Transverse colon (tissue), 4 donors: ENCODE data around the gene CDK12. TPM values are rescaled to one million over a fixed set of nuclear protein-coding genes. Genes with fewer than 3 reads are reported as not detected.

Experiments
- DNase-seq: peaks from one replicate; pipeline ENCODE4 v3.0.0-alpha.2; 2019
- H3K27ac ChIP-seq, 4 donors: fragments of 200-600 bp; sonication (generic); 2 replicates each; pipeline ENCODE4 v1.5.1; 2016 to 2018; ENCODE audit warnings: inconsistent platforms in 4 of 4
- H3K27me3 ChIP-seq: fragments of 200-600 bp; sonication (generic); 2 replicates; pipeline ENCODE4 v1.5.1; 2017; ENCODE audit warnings: inconsistent platforms
- H3K36me3 ChIP-seq, 4 donors: fragments of 200-600 bp; sonication (generic); 2 replicates each; pipeline ENCODE4 v1.5.1; 2017 to 2019; ENCODE audit warnings: inconsistent platforms in 4 of 4
- H3K4me1 ChIP-seq, 4 donors: fragments of 200-600 bp; sonication (generic); 2 replicates each; pipeline ENCODE4 v1.5.1; 2017 to 2020; ENCODE audit warnings: inconsistent platforms in 4 of 4
- H3K4me3 ChIP-seq, 4 donors: fragments of 200-600 bp; sonication (generic); 1 replicate in 1 of 4; 2 replicates in 3 of 4; pipeline versions ENCODE4 v1.5.1 to v1.6.1; 2017 to 2019; ENCODE audit warnings: inconsistent platforms in 4 of 4
- H3K9me3 ChIP-seq, 2 donors: fragments of 200-600 bp; sonication (generic); 2 replicates each; pipeline ENCODE4 v1.5.1; 2017 to 2019; ENCODE audit warnings: inconsistent platforms in 2 of 2
- CTCF ChIP-seq, 5 experiments: fragments of 200-600 bp in 3 of 5; fragments of 450-650 bp in 2 of 5; sonication (generic) in 3 of 5; IDR thresholded peaks; 1 replicate in 2 of 5; 2 replicates in 3 of 5; pipeline ENCODE4 v1.5.1; 2016 to 2017; ENCODE audit warnings: antibody characterized with exemption in 5 of 5, inconsistent platforms in 3 of 5, mild to moderate bottlenecking in 2 of 5, moderate library complexity in 1 of 5
- EP300 ChIP-seq: sonication (generic); formaldehyde crosslinking; IDR thresholded peaks from one replicate; pipeline ENCODE4 v1.6.1; 2017; ENCODE audit warnings: antibody characterized with exemption, low read depth
- POLR2A ChIP-seq: fragments of 450-650 bp; IDR thresholded peaks from one replicate; pipeline ENCODE4 v1.6.1; 2016; ENCODE audit warnings: antibody characterized with exemption, mild to moderate bottlenecking, moderate library complexity
- POLR2AphosphoS5 ChIP-seq, 3 donors: sonication (generic); formaldehyde crosslinking; IDR thresholded peaks; one replicate each; pipeline ENCODE4 v1.6.1; 2016; ENCODE audit warnings: antibody characterized with exemption in 3 of 3
- WGBS, 2 donors: methylation state at CpG; one replicate each; pipeline ENCODE4 v1.1.5; 2018; ENCODE audit warnings: low coverage in 1 of 2; 5-methylcytosine and 5-hydroxymethylcytosine counted together
- in situ Hi-C, 4 donors: fragments of 200-750 bp; cut with MboI; loops; one replicate each; pipeline versions ENCODE4 v1.15.0 to v1.15.1; 2017; ENCODE audit warnings: low sequenced_read_pairs in 3 of 4, low pct_ligation_motif_present in 1 of 4, low pct_unique_long_range_greater_than_20kb in 1 of 4
- intact Hi-C: fragments of 100-400 bp; cut with DNase I; formaldehyde crosslinking; loops from one replicate; pipeline ENCODE4 v1.15.1; 2023; ENCODE audit warnings: low total_unique reads
- small RNA-seq, 4 donors: library from RNA; depleted of rRNA; stranded (forward); fragments of <200 nt; gene quantifications; one replicate each; pipeline ENCODE3, GENCODE V24; 2016
- total RNA-seq, 4 donors: library from RNA; depleted of rRNA; stranded (reverse); fragments of >200 nt; gene quantifications; one replicate each; pipeline ENCODE4 v1.1.0, GENCODE V29; 2016

The CDK12 gene
- total RNA-seq, 4 donors from 2014 or later = 31.4 to 66.5 (median 49.4) TPM

- no peaks in the 10 kb centered on the region for H3K9me3 ChIP-seq
- TF ChIP-seq CTCF (IDR thresholded peaks at IDR 0.05) = no peak
- no peak for TF ChIP-seq POLR2AphosphoS5 (IDR thresholded peaks at IDR 0.05)
- TF ChIP-seq POLR2A = no peak
- no peak for TF ChIP-seq EP300
- H3K4me1 ChIP-seq = no peaks in the 10 kb centered on the region
- no peak overlapping the region for H3K27ac ChIP-seq
- H3K36me3 ChIP-seq = no peaks in the 10 kb centered on the region
- no peaks in the 10 kb centered on the region for H3K27me3 ChIP-seq
- 86 to 100% methylated on average over 1 to 4 of the region's 4 CpGs for WGBS, 2 donors
- no peak for DNase-seq
- H3K4me3 ChIP-seq = no peak overlapping the region
- intact Hi-C loops = loop anchor here (10.0 kb wide), 1 partner anchor 73 kb away; no protein-coding TSS in a partner anchor
- in situ Hi-C loops = no loop called here
Observed at GRCh38 chr17:39581759-39582085, 120.4 kb downstream of the CDK12 start.

DNA sequence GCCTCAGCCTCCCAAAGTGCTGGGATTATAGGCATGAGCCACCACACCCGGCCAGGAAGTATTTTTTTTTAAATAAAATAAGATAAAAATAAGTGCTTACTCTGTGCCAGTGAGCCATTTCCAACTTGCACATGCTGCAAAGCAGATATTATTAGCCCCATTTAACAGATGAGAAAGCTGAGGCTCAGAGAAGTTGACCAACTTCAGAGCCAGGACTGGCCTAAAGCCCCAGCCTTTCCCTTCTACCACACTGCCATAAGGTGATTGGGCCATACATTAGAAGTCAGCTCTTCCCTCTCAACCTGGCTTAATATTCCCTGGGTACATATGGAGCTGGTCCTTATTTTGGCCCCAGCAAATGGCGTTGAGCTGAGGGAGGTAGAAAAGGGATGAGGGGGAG lies 121.4 kb downstream of the CDK12 start:
- H3K4me3 ChIP-seq = no peak overlapping the region
- in situ Hi-C loops (no loop called here), intact Hi-C loops (loop anchor here (10.0 kb wide), 1 partner anchor 72 kb away; no protein-coding TSS in a partner anchor)
- no peak for DNase-seq
- no peaks in the 10 kb centered on the region for H3K9me3 ChIP-seq
- TF ChIP-seq POLR2A (no peak), CTCF (IDR thresholded peaks at IDR 0.05) (no peak), POLR2AphosphoS5 (IDR thresholded peaks at IDR 0.05) (no peak), EP300 (no peak)
- no peak overlapping the region for H3K27ac ChIP-seq
- WGBS, 2 donors = 38% methylated on average over 2 of the region's 2 CpGs; no CpG with 5 or more reads in 1 of the 2 donors
- no peaks in the 10 kb centered on the region for H3K36me3 ChIP-seq
- peaks cover 2% of the 10 kb centered on the region for H3K27me3 ChIP-seq
- no peaks in the 10 kb centered on the region for H3K4me1 ChIP-seq

Small RNAs within 50 kb of the gene (small RNA-seq; reads per million reads assigned to genes)
- 0 reads per million in 4 donors for gene RNU6-233P

Other genes with a start within 250 kb of the CDK12 start
- not detected for gene STAC2, start 235.5 kb upstream of the CDK12 start, total RNA-seq
- gene FBXL20, start 59.9 kb upstream of the CDK12 start, total RNA-seq = 10 to 100 TPM; 13.8 to 49.4 (median 23.1) TPM
- gene MED1, start 10.2 kb upstream of the CDK12 start, total RNA-seq = 10 to 100 TPM in 3 of 4 donors, 1 to 10 TPM in 1; 4.8 to 20.9 (median 18.7) TPM
- gene NEUROD2, start 146.4 kb downstream of the CDK12 start, total RNA-seq = not detected
- 100 to 1,000 TPM; 125 to 509 (median 223) TPM for gene PPP1R1B, start 165.5 kb downstream of the CDK12 start, total RNA-seq
- 100 to 1,000 TPM in 1 of 4 donors, 10 to 100 TPM in 3; 63.5 to 193 (median 73.2) TPM for gene STARD3, start 175.7 kb downstream of the CDK12 start, total RNA-seq
- gene TCAP, start 203.9 kb downstream of the CDK12 start, total RNA-seq = 1 to 10 TPM in 1 of 4 donors, under 1 TPM in 1, not detected in 2; 0.64 to 1.9 TPM
- 10 to 100 TPM in 1 of 4 donors, 1 to 10 TPM in 2, under 1 TPM in 1; 0.80 to 48.3 (median 1.3) TPM for gene PNMT, start 207.0 kb downstream of the CDK12 start, total RNA-seq
- gene PGAP3, start 226.6 kb downstream of the CDK12 start, total RNA-seq = 10 to 100 TPM; 19.9 to 82.6 (median 46.2) TPM
- 100 to 1,000 TPM; 175 to 439 (median 234) TPM for gene ERBB2, start 238.6 kb downstream of the CDK12 start, total RNA-seq